ENCODE data around the gene C11orf58.
A peak's percentile ranks its signal among the peaks of the same experiment; 100 is the strongest.

C11orf58 gene

GRCh38 chr11:16738193-16738946, at the start of gene C11orf58:
C11orf58 (plus strand) TSS chr11:16738647; CDS start chr11:16738779, 132 bp downstream.
- Mint-ChIP-seq H3K36me3 (peaks cover 4% of the 10 kb centered on the region), H3K27me3 (no peaks in the 10 kb centered on the region), H3K27ac (no peak within 1 kb of the TSS), H3K4me3 (peak within 1 kb of the TSS; percentile 62), H3K4me1 (peaks cover 15% of the 10 kb centered on the region), H3K9me3 (no peaks in the 10 kb centered on the region)
- ATAC-seq (ENCODE audit: low read depth) (peak; percentile 90), DNase-seq (ENCODE audit: low spot score in 2 of 2) (peak; percentile 93 to 95)

- Mint-ChIP-seq H3K27ac (no peak overlapping the region), H3K4me3 (no peak overlapping the region), H3K4me1 (no peaks in the 10 kb centered on the region), H3K27me3 (peaks cover 2% of the 10 kb centered on the region), H3K36me3 (no peaks in the 10 kb centered on the region), H3K9me3 (peaks cover 3% of the 10 kb centered on the region)
- DNase-seq (ENCODE audit: low spot score in 2 of 2): no peak
- no peak for ATAC-seq (ENCODE audit: low read depth)
Measured at GRCh38 chr11:16690086-16690485, 48.4 kb upstream of the C11orf58 start.

DNA sequence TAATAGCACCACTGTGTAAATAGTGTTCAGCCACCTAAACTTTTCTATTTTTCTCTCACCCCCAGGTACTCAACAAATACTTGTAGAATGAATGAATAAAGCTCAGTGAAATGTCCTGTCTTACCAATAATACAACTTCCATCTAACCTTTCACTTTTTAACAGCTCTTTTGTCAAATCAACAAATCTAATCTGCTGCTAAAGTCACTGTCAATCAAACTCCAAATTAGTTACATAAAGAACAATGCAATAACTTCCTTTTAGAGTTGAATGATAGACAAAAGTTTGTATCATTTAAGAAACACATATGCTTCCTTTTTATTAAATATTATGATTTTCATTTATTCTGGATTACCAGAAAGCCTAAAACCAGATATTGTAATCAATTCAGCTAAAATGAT, 34.7 kb upstream of the C11orf58 start:
- Mint-ChIP-seq H3K4me3 (no peak overlapping the region), H3K27me3 (no peaks in the 10 kb centered on the region), H3K27ac (no peak overlapping the region), H3K9me3 (no peaks in the 10 kb centered on the region), H3K36me3 (no peaks in the 10 kb centered on the region), H3K4me1 (no peaks in the 10 kb centered on the region)
- DNase-seq (ENCODE audit: low spot score in 2 of 2) (no peak), ATAC-seq (ENCODE audit: low read depth) (no peak)

GRCh38 chr11:16713594-16713993, 24.9 kb upstream of the C11orf58 start:
- no peak for DNase-seq (ENCODE audit: low spot score in 2 of 2)
- no peak overlapping the region for H3K27ac Mint-ChIP-seq
- ATAC-seq (ENCODE audit: low read depth): no peak
- H3K36me3 Mint-ChIP-seq: no peaks in the 10 kb centered on the region
- H3K4me3 Mint-ChIP-seq: no peak overlapping the region
- peaks cover 6% of the 10 kb centered on the region for H3K27me3 Mint-ChIP-seq
- H3K4me1 Mint-ChIP-seq: no peaks in the 10 kb centered on the region
- no peaks in the 10 kb centered on the region for H3K9me3 Mint-ChIP-seq

DNA sequence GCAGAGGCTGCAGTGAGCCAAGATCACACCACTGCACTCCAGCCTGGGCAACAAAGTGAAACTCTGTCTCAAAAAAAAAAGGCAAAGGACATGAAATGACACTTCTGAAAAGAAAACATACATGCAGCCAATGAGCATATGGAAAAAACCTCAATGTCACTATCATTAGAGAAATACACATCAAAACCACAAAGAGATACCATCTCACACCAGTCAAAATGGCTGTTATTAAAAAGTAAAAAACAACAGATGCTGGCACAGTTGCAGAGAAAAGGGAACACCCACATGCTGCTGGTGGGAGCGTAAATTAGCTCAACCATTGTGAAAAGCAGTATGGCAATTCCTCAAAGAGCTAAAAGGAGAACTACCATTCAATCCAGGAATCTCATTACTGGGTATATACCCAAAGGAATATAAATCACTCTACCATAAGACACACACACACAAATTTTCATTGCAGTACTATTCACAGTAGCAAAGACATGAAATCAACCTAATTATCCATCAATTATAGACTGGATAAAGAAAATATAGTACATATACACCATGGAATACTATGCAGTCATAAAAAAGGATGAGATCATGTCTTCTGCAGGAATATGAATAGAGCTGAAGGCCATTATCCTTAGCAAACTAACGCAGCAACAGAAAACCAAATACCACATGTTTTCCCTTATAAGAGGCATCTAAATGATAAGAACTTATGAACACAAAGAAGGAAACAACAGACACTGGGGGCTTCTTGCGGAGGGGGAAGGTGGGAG, 15.7 kb upstream of the C11orf58 start:
- Mint-ChIP-seq H3K4me1 (no peaks in the 10 kb centered on the region), H3K27ac (no peak overlapping the region), H3K36me3 (peaks cover 3% of the 10 kb centered on the region), H3K9me3 (peaks cover 2% of the 10 kb centered on the region), H3K4me3 (no peak overlapping the region), H3K27me3 (peaks cover 2% of the 10 kb centered on the region)
- no peak for DNase-seq (ENCODE audit: low spot score in 2 of 2)
- ATAC-seq (ENCODE audit: low read depth): no peak

DNA sequence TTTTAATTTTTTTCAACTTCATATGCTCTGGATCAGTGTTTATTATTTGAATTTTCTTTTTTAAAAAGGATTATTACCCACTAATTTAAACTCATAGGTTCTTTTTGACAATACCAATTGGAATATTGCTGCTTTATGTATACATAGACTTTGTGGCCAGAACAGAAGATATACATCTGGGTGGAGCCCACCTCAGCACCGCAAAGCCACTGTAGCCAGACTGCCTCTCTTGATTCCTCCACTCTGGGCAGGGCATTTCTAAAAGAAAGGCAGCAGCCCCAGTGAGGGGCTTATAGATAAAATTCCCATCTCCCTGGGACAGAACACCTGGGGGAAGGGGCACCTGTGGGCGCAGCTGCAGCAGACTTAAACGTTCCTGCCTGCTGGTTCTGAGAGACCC, 10.6 kb upstream of the C11orf58 start:
- peaks cover 4% of the 10 kb centered on the region for H3K36me3 Mint-ChIP-seq
- H3K4me1 Mint-ChIP-seq: no peaks in the 10 kb centered on the region
- H3K27me3 Mint-ChIP-seq: peaks cover 1% of the 10 kb centered on the region
- DNase-seq (ENCODE audit: low spot score in 2 of 2): no peak
- H3K9me3 Mint-ChIP-seq: peaks cover 2% of the 10 kb centered on the region
- H3K4me3 Mint-ChIP-seq: no peak overlapping the region
- no peak overlapping the region for H3K27ac Mint-ChIP-seq
- no peak for ATAC-seq (ENCODE audit: low read depth)

- Mint-ChIP-seq H3K9me3 (peaks cover 2% of the 10 kb centered on the region), H3K4me3 (no peak overlapping the region), H3K36me3 (peaks cover 1% of the 10 kb centered on the region), H3K4me1 (peaks cover 11% of the 10 kb centered on the region), H3K27me3 (no peaks in the 10 kb centered on the region), H3K27ac (no peak overlapping the region)
- DNase-seq (ENCODE audit: low spot score in 2 of 2) (no peak), ATAC-seq (ENCODE audit: low read depth) (peak; percentile 3)
Measured at GRCh38 chr11:16737818-16738192, 642 bp upstream of the C11orf58 start.

DNA sequence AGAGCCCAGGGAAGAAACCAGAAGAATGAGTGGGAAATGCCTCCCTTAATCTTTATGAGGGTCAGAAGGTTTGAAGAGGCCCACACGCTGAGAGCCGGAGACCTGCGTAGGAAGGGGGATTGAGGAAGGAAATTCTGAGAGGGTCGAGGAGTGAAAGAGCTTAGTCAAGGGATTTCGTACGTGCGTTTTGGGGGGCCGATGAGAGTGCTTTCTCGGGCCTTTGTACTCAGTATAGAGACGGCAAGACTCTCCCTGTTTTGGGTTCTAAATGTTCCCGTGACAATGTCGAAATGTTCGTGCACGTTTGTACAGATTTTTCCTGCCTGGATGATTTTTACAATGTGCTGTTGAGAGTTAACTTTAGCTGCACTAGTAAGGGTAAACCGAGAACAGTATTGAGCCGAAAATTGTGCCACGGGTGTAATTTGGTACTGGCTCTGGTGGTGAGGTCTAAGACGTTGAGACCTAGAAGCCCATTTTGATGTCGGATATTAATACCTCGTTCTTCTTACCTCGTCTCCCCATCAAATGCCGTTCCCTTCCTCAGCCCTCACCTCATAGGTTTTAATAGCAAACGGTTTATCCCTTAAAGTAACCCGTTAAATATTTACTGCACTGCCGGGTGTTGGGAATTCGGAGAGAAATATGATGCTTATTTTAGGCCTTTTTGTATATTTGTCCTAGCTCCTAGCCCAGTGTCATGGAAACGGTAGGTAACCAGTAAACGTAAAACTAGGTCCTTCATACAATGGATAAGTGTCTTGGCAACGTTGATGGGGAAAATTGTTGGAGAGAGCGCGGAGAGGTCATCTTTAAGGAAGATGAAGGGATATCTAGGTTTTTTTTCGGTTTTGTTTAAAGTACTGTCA, 734 bp downstream of the C11orf58 start:
- Mint-ChIP-seq H3K9me3 (no peaks in the 10 kb centered on the region), H3K4me3 (no peak overlapping the region), H3K4me1 (peaks cover 17% of the 10 kb centered on the region), H3K27ac (no peak overlapping the region), H3K27me3 (no peaks in the 10 kb centered on the region), H3K36me3 (peaks cover 4% of the 10 kb centered on the region)
- DNase-seq (ENCODE audit: low spot score in 2 of 2) (no peak), ATAC-seq (ENCODE audit: low read depth) (peak; percentile 5)

DNA sequence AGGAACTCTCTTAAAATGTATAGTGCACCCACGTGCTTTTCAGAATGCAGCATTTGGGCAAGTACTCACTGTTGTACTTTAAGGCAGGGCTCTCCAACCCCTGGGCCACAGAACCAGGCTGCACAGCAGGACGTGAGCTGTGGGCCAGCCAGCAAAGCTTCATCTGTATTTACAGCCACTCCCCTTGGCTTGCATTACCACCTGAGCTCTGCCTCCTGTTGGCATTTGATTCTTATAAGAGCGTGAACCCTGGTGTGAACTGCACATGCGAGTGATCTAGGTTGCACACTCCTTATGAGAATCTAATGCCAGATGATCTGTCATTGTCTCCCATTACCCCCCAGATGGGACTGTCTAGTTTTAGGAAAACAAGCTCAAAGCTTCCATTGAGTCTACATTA, 3.0 kb downstream of the C11orf58 start:
- peaks cover 21% of the 10 kb centered on the region for H3K4me1 Mint-ChIP-seq
- peaks cover 11% of the 10 kb centered on the region for H3K36me3 Mint-ChIP-seq
- H3K27me3 Mint-ChIP-seq: no peaks in the 10 kb centered on the region
- peak overlapping the region; percentile 5 for H3K27ac Mint-ChIP-seq
- no peaks in the 10 kb centered on the region for H3K9me3 Mint-ChIP-seq
- no peak overlapping the region for H3K4me3 Mint-ChIP-seq
- DNase-seq (ENCODE audit: low spot score in 2 of 2) (no peak), ATAC-seq (ENCODE audit: low read depth) (no peak)

DNA sequence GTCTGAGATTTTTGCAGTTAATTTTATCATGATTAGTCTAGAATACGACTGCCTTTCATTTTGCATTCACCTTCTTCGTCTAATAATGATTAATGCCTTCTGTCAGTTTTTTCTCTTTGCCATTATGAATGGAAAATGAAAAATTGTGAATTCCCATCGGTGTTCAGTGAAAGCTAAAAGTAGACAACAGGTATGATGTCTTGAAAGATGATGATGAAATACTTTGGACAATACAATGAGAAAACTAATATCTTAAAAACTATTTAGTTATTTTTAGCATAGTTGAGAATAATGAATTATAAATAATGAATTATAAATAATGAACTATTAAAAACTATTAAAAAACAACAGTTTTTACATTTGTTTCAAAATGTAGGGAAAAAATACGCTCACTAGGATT, 5.0 kb downstream of the C11orf58 start:
- H3K4me1 Mint-ChIP-seq: peaks cover 17% of the 10 kb centered on the region
- H3K9me3 Mint-ChIP-seq: no peaks in the 10 kb centered on the region
- no peak overlapping the region for H3K27ac Mint-ChIP-seq
- DNase-seq (ENCODE audit: low spot score in 2 of 2) (no peak), ATAC-seq (ENCODE audit: low read depth) (no peak)
- H3K36me3 Mint-ChIP-seq: peaks cover 19% of the 10 kb centered on the region
- no peaks in the 10 kb centered on the region for H3K27me3 Mint-ChIP-seq
- no peak overlapping the region for H3K4me3 Mint-ChIP-seq

DNA sequence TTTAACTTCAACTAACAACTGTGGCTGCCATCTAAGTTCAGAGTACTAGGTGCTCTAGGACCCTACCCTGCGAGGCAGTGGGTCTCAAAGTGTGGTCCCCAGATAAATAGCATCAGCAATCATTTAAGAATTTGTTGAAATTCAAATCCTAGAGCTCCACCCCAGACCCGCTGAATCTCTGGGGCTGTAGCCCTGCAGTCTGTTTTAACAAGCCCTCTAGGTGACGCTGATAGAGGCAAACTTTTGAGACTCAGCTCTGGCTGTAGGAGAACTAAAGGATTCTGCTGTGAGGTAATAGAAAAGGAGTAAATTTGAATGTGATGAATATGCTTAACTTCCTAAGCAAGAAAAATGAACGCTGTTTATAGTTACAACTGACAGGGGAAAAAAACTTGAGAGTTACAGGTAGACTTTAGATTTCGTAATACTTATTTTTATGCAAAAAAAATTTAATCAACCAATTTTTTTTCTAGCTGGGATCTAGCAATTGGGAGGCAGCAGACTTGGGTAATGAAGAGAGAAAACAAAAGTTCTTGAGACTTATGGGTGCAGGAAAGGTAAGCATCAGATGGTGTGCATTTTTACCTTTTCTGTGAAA, 5.8 kb downstream of the C11orf58 start:
- ATAC-seq (ENCODE audit: low read depth): no peak
- Mint-ChIP-seq H3K4me1 (peaks cover 17% of the 10 kb centered on the region), H3K4me3 (no peak overlapping the region), H3K27me3 (no peaks in the 10 kb centered on the region), H3K9me3 (no peaks in the 10 kb centered on the region), H3K27ac (peak overlapping the region; percentile 28), H3K36me3 (peaks cover 19% of the 10 kb centered on the region)
- no peak for DNase-seq (ENCODE audit: low spot score in 2 of 2)

- no peak for ATAC-seq (ENCODE audit: low read depth)
- Mint-ChIP-seq H3K36me3 (peaks cover 26% of the 10 kb centered on the region), H3K27ac (no peak overlapping the region), H3K9me3 (no peaks in the 10 kb centered on the region), H3K4me1 (peaks cover 17% of the 10 kb centered on the region), H3K4me3 (no peak overlapping the region), H3K27me3 (no peaks in the 10 kb centered on the region)
- DNase-seq (ENCODE audit: low spot score in 2 of 2): no peak
Measured at GRCh38 chr11:16745950-16746605, 7.6 kb downstream of the C11orf58 start.

DNA sequence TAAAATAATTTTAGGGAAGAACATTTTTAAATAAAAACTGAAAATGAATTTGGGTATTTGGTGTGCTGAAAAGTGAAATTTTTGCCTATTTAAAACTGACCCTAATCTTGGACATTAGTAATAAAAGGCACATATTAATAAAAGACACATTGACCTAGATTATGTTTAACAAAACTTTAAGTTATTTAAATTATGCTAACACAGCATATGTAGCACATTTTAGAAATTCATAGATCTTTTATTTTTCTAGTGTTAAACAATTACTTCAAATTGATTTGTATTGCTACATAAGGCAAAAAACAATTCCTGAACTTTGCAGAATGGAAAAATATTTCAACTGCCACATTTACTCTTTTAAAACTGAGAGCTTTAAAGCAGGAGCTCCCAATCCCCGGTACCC, 10.6 kb downstream of the C11orf58 start:
- no peaks in the 10 kb centered on the region for H3K27me3 Mint-ChIP-seq
- peaks cover 35% of the 10 kb centered on the region for H3K36me3 Mint-ChIP-seq
- no peaks in the 10 kb centered on the region for H3K9me3 Mint-ChIP-seq
- H3K27ac Mint-ChIP-seq: no peak overlapping the region
- ATAC-seq (ENCODE audit: low read depth) (no peak), DNase-seq (ENCODE audit: low spot score in 2 of 2) (no peak)
- H3K4me1 Mint-ChIP-seq: peaks cover 5% of the 10 kb centered on the region
- no peak overlapping the region for H3K4me3 Mint-ChIP-seq

Measured in memory B cell (primary cell).